Measurements from ENCODE around the gene KCNH4.

- TF ChIP-seq CTCF (IDR thresholded peaks at IDR 0.05) (no peak), POLR2A (IDR thresholded peaks at IDR 0.05) (no peak), POLR2AphosphoS5 (IDR thresholded peaks at IDR 0.05) (no peak), EP300 (IDR thresholded peaks at IDR 0.05) (no peak)
These were observed 47.4 kb downstream of the KCNH4 start for GRCh38 chr17:42133461-42134041.
